ENCODE data around the gene LIME1. TPM values are rescaled to one million over a fixed set of nuclear protein-coding genes. Genes with fewer than 3 reads are reported as not detected.

The LIME1 gene
- total RNA-seq, 1 experiment from 2014 or later = 0.72 TPM

- DNase-seq (ENCODE audit: low read depth) = peak; percentile 83
These were observed 2.9 kb downstream of the LIME1 start, which contains the start of gene SLC2A4RG for GRCh38 chr20:63739130-63740069. SLC2A4RG (plus strand) TSS chr20:63739776; CDS start chr20:63739913, 137 bp downstream.

- DNase-seq (ENCODE audit: low read depth) = peak; percentile 45
These were observed 3.7 kb downstream of the LIME1 start for GRCh38 chr20:63740070-63740626.

GRCh38 chr20:63740627-63741353, 4.3 kb downstream of the LIME1 start:
- peak; percentile 94 for DNase-seq (ENCODE audit: low read depth)

DNA sequence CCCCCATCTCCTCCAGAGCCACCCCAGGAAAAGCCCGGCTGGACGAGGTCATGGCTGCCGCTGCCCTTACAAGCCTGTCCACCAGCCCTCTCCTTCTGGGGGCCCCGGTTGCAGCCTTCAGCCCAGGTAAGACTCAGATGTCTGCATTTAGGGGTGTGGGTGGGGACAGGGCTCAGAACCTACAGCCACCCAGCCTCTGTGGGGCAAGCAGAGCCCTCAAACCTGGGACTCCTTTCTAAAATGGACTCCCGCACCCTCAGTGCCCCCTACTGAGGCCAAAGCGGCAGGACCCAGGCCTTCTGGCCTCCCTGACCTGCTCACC, 4.9 kb downstream of the LIME1 start:
- DNase-seq (ENCODE audit: low read depth) = no peak

GRCh38 chr20:63741676-63742380, 5.4 kb downstream of the LIME1 start:
- DNase-seq (ENCODE audit: low read depth) = no peak

DNA sequence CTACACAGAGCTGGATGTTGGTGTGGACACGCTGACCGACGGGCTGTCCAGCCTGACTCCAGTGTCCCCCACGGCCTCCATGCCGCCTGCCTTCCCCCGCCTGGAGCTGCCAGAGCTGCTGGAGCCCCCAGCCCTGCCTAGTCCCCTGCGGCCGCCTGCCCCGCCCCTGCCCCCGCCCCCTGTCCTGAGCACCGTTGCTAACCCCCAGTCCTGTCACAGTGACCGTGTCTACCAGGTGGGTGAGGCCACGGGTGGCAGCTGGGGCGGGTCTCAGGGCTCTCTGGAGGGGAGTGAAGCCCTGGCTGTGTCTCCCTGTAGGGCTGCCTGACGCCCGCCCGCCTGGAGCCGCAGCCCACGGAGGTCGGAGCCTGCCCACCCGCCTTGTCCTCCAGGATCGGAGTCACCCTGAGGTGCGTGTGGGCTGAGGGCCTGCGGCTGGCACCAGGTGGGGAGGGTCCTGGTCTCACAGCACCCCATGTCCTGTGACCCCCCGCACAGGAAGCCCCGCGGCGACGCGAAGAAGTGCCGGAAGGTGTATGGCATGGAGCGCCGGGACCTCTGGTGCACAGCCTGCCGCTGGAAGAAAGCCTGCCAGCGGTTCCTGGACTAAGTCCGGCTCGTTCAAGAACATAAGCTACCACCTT, 6.0 kb downstream of the LIME1 start:
- DNase-seq (ENCODE audit: low read depth) = no peak

DNA sequence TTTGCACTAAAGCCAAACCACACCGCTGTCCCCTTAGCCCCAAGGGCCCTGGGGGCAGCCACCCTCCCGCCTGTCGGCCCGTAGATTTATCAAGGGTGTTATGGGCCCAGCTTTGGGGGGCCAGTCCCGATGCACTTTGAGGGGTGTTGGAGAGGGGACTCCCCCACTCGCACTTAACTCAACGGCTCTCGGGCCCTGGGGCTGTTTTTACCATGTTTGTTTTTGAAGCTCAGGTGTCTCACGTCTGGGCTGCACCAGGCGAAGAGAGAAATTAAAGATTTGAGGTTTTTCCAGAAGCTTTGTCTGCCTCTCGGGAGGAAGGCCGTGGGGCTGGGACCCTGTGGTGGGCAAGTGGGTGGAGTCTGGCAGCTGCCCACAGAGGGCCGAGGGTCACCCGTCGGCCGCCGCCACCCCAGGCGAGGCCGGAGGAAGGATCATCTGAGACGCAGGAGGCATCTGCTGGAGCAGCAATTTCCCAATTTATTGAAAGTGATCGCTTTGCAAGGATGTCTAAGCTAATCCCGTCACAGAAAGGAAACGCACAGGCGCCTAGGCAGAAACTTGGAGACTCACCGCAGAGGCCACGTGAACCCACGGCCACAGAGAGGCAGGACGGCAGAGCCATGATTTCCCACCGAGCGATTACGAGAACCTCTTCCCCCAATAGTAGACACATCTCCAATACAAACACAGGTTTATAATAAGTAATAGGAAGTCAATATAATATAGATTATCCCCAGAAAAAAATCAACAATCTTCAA, 6.9 kb downstream of the LIME1 start:
- no peak for DNase-seq (ENCODE audit: low read depth)

DNA sequence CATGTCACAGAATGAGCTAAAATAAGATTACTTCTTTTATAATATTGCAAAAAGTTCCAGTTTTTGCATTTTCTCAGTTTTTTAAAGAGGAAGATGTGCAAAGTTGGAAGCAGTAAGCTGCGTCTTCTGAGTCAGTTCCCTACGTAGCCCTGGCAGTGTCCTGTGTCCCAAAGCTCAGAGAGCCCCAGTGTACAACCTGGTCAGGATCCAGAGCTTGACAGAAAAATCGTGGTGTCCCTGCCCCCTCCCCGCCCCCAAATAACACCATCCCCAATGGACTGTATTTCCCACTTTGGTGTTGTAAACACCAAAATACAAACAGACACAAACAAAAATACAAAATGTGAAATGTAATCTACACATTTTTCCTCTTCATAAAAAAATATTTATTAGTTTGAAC, 7.7 kb downstream of the LIME1 start:
- no peak for DNase-seq (ENCODE audit: low read depth)

DNA sequence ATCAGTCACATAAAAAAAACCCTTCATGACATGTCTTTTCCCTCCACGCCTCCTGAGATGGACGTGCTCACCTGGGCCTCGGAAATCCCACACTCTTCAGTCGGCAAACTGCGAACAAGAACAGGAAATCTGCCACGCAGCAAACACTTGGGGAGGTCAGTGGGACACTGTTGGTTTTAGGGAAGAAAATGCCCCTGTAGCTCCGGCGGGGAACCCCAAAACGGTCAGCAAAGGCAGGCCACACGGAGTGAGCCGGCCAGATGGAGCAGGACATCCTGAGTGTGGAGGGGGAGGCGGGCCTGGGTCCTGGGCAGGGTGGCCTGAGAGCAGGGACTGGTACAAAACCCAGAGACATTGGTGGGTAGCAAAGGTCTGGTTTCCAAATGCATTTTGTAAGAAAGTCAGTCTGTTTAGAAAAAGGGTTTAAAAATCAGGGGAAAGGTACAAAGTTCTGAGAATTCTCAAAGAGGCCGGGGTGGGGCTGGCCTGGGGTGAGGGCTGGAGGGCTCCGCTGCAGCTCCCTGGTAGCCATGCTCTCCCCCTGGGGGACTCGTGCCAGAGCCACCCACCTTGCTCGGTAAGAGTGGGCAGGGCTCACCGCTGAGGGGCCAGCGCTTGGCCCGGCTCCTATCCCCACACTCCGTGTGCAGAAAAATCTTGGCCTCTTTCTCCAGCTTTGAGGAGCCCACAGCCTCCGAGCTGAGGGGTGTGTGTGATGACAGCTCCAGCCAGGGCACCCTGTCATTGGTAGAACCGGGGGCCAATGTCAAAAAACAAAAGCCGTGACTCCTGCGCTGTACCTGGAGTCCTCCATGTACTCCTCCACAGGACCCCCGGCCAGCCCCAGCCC, 8.3 kb downstream of the LIME1 start:
- DNase-seq (ENCODE audit: low read depth) = no peak

- no peak for DNase-seq (ENCODE audit: low read depth)
These were observed 9.0 kb downstream of the LIME1 start for GRCh38 chr20:63745424-63745805.

DNA sequence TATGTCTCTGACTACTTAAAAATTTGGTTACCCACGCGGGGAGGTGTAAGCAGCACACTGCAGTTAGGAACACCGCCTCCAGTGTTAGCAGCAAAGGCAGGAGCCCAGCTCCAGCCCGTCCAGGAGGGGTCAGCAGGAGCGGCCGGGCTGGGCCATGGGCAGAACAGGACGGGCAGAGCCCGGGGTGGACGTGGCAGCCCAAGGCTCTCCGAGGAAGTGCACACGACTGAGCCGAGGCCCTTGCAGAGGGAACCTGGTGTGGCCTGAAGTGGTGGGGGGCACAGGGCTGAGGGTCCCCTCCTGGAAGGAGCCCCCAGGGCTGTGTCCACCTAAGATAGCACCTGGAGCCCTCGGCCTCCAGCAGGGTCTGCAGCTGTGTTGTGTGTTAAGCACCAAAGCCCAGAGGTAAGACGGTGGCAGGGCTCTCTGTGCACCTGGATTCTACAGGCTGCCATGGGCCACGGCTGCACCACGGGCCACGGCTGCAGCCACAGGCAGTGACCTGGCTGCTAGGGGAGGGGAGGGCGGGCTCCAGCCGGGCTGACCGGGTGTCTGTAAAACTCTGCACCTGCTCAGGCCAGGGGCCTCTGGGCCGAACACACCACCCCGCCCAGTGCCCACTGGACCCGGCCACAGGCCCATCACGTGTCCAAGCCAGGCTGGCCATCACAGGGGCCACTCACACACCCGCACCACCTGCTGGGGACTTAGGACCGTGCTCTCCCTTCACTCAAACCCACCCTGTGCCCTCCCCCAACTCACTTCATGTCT, 9.7 kb downstream of the LIME1 start:
- no peak for DNase-seq (ENCODE audit: low read depth)

GRCh38 chr20:63746751-63747315, 10.4 kb downstream of the LIME1 start:
- DNase-seq (ENCODE audit: low read depth) = no peak

- no peak for DNase-seq (ENCODE audit: low read depth)
These were observed 11.2 kb downstream of the LIME1 start for GRCh38 chr20:63747622-63748069.

- no peak for DNase-seq (ENCODE audit: low read depth)
These were observed 11.8 kb downstream of the LIME1 start for GRCh38 chr20:63748070-63748933.

DNA sequence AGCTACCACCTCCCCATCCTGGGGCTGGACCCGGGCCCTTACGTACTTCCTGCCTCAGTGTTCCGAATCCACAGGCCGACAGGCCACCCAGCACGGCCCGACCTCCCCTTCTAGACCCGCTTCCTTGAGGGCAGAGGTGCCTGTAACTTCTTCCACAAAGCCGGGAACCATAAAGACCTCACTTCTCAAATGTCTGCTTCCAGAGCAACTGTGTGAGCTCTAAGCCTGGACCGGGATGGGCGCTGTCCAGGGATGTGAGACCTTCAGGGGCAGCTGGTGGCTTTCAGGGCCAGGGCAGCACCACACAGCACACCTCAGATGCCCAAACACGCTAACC, 12.4 kb downstream of the LIME1 start:
- DNase-seq (ENCODE audit: low read depth) = no peak

DNA sequence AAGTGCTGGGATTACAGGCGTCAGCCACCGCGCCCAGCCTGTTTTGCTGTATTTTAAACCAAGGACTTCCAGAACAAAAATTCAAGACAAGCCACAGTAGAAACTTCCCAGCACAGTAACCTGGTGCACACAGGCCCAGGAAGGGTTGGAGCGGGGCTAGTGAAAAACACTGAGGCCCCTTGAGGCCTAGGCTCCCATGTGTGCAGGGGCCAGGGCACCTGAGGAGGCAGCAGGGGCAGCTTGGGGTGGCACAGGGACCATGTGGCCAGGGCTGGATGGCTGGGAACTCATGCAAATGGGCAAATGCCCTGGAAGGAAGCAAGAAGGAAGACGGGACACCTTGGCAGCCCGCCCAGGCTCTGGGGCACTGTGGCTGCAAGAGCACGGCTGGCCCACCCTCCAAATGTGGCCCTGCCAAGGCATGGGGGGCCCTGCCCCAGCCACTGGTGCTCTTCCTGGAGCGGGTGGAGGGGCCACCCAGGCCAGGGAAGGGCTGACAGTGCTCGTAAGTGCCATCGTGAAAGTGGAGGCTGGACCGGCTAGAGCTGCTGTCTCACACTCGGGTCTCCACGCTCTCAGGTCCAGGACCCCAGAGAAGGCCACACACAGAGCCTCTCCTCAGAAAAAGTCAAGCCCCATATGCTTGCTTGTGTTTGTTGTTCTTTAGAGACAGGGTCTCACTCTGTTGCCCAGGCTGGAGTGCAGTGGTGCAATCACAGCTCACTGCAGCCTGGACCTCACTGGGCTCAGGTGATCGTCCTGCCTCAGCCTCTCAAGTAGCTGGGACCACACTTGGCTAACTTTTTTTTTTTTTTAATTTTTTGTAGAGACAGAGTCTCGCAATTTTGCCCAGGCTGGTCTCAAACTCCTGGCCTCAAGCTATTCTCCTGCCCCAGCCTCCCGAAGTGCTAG, 13.4 kb downstream of the LIME1 start:
- no peak for DNase-seq (ENCODE audit: low read depth)

Data from RPMI7951 (cell line).